ENCODE results near the gene CNTNAP5.

The CNTNAP5 gene

DNA sequence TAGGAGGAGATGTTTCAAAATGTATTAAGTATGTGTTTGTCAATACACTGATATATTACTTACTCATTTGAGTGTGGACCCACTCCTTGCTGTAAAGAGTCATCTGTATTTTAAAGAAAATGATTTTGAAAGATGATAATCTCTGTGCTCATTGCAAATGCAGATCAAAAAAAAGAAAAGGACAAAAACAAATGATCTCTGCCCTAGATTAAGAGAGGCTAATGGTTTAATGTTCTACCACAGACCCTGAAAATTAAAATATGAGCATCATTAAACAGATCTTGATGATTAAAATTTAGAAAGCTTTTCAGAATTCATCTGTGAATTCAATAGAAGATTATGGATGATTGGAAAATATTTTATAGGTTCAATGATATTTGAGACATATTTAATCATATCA is 136.5 kb downstream of the CNTNAP5 start:
- H3K4me1 ChIP-seq: no peaks in the 10 kb centered on the region
- H3K27ac ChIP-seq: no peak overlapping the region
- H3K9ac ChIP-seq: no peak overlapping the region
- no peaks in the 10 kb centered on the region for H3K36me3 ChIP-seq
- H3K4me2 ChIP-seq: no peak overlapping the region
- H3K27me3 ChIP-seq: no peaks in the 10 kb centered on the region
- no peak for TF ChIP-seq Cebpa-rat (IDR thresholded peaks at IDR 0.05)
- H3K9me3 ChIP-seq (replicated peaks in 1 of 11): no peaks in the 10 kb centered on the region
- no peaks in the 10 kb centered on the region for H4K20me1 ChIP-seq
- H3K4me3 ChIP-seq: no peak overlapping the region

DNA sequence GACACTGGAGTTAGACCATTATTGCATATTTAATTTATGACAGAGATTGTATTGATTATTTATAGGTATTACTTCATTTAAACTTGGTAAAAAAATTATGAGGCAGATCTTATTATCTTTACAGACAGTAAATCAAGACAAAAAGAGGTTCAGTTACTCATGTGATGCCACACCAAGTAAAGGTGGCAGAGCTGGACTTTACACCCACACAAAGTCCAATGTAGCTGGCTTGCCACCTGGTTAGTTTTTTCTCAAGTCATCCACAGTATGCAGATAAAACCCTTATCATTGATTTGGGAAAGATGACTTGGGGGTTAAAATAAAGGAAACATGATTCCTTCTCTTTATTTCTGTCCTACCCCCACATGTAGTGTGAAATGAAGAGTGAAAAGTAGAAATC is 137.2 kb downstream of the CNTNAP5 start:
- no peak overlapping the region for H3K9ac ChIP-seq

DNA sequence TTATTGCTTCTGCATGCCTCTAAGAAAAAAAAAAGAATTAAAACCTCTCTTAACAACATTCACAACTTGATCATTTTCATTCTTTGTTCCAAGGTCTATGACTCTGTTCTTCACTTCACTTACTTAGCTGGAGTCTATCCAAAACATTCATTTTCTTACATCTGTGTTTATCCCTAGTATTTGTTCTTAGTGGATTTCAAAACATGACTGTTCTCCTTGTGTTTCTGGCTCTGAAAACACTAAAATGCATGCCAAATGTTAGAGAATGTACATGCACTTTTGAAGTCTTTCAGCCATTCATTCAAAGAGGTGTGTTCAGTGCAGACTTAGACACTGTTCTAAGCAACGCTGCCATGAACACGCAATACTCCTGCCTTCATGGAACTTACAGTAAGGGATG is 138.8 kb downstream of the CNTNAP5 start:
- Histone ChIP-seq H3K27ac (no peak overlapping the region), H3K4me2 (no peak overlapping the region), H3K4me3 (no peak overlapping the region), H3K36me3 (no peaks in the 10 kb centered on the region), H3K9ac (no peak overlapping the region), H4K20me1 (no peaks in the 10 kb centered on the region), H3K27me3 (no peaks in the 10 kb centered on the region), H3K9me3 (replicated peaks in 1 of 11) (no peaks in the 10 kb centered on the region), H3K4me1 (no peaks in the 10 kb centered on the region)
- no peak for TF ChIP-seq Cebpa-rat (IDR thresholded peaks at IDR 0.05)

More for the DNA sequence above, 137.2 kb downstream of the CNTNAP5 start:
- no peaks in the 10 kb centered on the region for H3K36me3 ChIP-seq
- H4K20me1 ChIP-seq: no peaks in the 10 kb centered on the region
- no peak overlapping the region for H3K27ac ChIP-seq
- H3K9me3 ChIP-seq (replicated peaks in 1 of 11): no peaks in the 10 kb centered on the region
- H3K4me1 ChIP-seq: no peaks in the 10 kb centered on the region
- no peak overlapping the region for H3K4me2 ChIP-seq
- H3K27me3 ChIP-seq: no peaks in the 10 kb centered on the region
- no peak for TF ChIP-seq Cebpa-rat (IDR thresholded peaks at IDR 0.05)
- H3K4me3 ChIP-seq: no peak overlapping the region

DNA sequence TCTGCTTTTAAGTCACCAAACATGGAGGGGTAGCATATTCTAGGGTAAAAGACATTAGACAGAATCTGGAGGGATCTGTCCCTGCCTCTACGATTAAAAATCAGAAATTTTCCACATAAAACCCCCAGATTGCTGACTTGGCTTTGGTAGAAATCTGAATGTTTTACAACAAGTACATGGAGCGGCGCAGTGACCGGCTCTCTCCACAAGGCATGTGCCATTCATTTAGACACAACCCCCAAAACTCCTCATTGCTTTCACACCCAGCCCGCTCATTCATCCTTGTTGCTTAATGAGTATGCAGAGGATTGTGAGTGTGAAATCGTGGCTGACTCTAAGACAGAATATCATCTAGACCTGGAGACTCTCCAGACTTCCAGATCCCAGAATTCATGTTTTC is 140.6 kb downstream of the CNTNAP5 start:
- Histone ChIP-seq H3K27ac (no peak overlapping the region), H3K27me3 (no peaks in the 10 kb centered on the region), H4K20me1 (no peaks in the 10 kb centered on the region), H3K9ac (no peak overlapping the region), H3K4me3 (no peak overlapping the region), H3K4me2 (no peak overlapping the region), H3K9me3 (replicated peaks in 1 of 11) (no peaks in the 10 kb centered on the region), H3K4me1 (no peaks in the 10 kb centered on the region), H3K36me3 (no peaks in the 10 kb centered on the region)
- no peak for TF ChIP-seq Cebpa-rat (IDR thresholded peaks at IDR 0.05)

DNA sequence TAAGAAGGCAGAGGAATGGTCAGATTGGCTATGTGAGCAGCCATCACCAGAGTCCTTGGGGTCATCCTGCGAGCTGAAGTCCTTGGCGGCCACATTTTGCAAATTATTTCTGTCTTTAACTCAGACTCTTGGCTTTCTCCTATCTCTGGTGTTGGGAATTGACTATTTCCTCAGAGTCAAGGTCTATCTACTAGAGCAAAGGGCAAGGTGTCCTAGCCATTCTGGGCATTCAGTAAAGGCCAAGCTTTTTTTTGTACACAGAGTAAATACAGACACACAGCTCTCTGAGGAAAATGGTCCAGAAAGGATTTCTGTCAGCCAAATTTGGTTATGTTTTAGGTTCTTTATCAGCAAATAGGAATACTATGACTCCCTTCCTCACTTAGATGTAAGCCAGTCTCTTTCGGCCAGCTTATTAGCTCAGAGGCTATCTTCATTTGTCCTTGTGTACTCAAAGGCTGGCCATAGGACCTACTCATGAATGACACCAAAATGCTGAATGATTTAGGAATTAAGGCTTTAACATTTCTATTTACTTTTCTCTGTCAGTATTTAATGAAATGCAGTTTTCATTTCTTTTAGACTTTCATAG is 146.5 kb downstream of the CNTNAP5 start:
- no peak overlapping the region for H3K4me2 ChIP-seq
- H3K4me3 ChIP-seq: no peak overlapping the region

DNA sequence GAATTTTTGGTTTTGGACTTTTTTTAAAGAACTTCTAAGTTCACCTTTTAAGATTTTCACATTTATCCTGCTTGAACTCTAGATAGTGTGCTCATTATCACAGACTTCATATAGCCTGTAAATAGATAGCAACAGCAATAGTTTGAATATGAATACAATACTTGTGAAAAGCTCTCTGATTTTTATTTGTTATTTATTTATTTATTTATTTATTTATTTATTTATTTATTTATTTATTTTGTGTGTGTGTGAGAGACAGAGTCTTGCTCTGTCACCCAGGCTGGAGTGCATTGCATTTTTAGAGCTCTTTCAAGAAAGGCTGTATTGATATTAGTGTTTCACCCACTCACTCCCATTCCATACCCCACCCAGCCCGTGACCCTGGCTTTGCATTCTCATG is 153.6 kb downstream of the CNTNAP5 start:
- H3K36me3 ChIP-seq: no peaks in the 10 kb centered on the region
- no peak for TF ChIP-seq Cebpa-rat (IDR thresholded peaks at IDR 0.05)
- no peak overlapping the region for H3K9ac ChIP-seq
- 0 out of 20 replicates have a peak, but pooled peaks cover 0 to 3% (median 0%) of the 10 kb centered on the region in 10 experiments for H3K4me1 ChIP-seq
- H3K9me3 ChIP-seq (replicated peaks in 1 of 11): no peaks in the 10 kb centered on the region
- H3K27ac ChIP-seq: no peak overlapping the region
- no peak overlapping the region for H3K4me3 ChIP-seq
- H4K20me1 ChIP-seq: no peaks in the 10 kb centered on the region
- H3K4me2 ChIP-seq: no peak overlapping the region
- no peaks in the 10 kb centered on the region for H3K27me3 ChIP-seq

More for the DNA sequence above, 146.5 kb downstream of the CNTNAP5 start:
- H3K27ac ChIP-seq: no peak overlapping the region
- H3K36me3 ChIP-seq: no peaks in the 10 kb centered on the region
- no peaks in the 10 kb centered on the region for H3K27me3 ChIP-seq
- no peaks in the 10 kb centered on the region for H3K4me1 ChIP-seq
- no peaks in the 10 kb centered on the region for H4K20me1 ChIP-seq
- no peak overlapping the region for H3K9ac ChIP-seq
- no peaks in the 10 kb centered on the region for H3K9me3 ChIP-seq (replicated peaks in 1 of 11)
- TF ChIP-seq Cebpa-rat (IDR thresholded peaks at IDR 0.05): no peak

DNA sequence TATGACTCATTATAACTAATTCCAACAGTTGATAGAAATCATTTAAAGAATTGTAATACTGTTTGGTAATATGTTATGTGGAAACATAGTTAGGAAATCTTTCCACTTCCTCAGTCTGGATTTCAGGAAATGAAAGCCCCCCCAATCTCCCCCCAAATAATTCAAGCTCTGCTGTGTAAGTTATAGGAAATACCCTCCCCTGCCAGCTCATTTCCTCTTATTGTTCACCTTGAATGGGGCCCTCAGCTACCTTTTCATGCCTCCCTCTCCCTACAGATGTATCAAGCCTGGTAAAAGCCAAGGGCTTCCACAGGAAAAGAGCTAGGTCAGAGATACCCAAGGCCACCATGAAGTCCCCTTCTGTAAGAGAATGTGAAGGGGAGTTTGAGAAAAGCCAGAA is 155.5 kb downstream of the CNTNAP5 start:
- H3K9me3 ChIP-seq (replicated peaks in 1 of 11): no peaks in the 10 kb centered on the region

DNA sequence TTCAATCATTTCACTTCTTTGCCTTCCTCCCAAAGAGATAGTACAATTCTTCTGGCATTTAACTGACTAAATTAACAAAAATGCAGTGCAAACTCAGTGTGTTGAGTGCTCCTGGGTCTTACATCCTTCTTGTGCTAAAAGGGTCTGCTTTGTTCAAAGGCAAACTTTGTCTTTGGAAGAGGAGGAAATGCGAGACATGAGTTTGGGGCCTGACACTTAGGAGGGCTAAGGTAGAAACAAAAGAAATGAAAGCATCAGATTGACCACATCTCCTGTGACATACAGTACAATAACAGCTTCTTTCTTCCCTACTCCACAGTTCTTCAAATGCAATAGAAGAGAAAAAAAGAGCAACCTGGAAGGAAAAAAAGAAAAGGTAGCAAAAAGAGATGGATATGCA is 161.7 kb downstream of the CNTNAP5 start:
- no peaks in the 10 kb centered on the region for H3K4me1 ChIP-seq
- H3K4me2 ChIP-seq: no peak overlapping the region
- H4K20me1 ChIP-seq: no peaks in the 10 kb centered on the region
- no peak overlapping the region for H3K27ac ChIP-seq
- TF ChIP-seq Cebpa-rat (IDR thresholded peaks at IDR 0.05): no peak
- no peak overlapping the region for H3K9ac ChIP-seq
- H3K9me3 ChIP-seq (replicated peaks in 1 of 11): no peaks in the 10 kb centered on the region
- no peaks in the 10 kb centered on the region for H3K36me3 ChIP-seq
- no peaks in the 10 kb centered on the region for H3K27me3 ChIP-seq
- H3K4me3 ChIP-seq: no peak overlapping the region

More for the DNA sequence above, 155.5 kb downstream of the CNTNAP5 start:
- H3K4me2 ChIP-seq: no peak overlapping the region
- no peaks in the 10 kb centered on the region for H4K20me1 ChIP-seq
- no peaks in the 10 kb centered on the region for H3K36me3 ChIP-seq
- H3K4me3 ChIP-seq: no peak overlapping the region
- no peak for TF ChIP-seq Cebpa-rat (IDR thresholded peaks at IDR 0.05)
- H3K27me3 ChIP-seq: no peaks in the 10 kb centered on the region
- 0 out of 20 replicates have a peak, but pooled peaks cover 0 to 3% (median 0%) of the 10 kb centered on the region in 10 experiments for H3K4me1 ChIP-seq
- H3K9ac ChIP-seq: no peak overlapping the region
- no peak overlapping the region for H3K27ac ChIP-seq

DNA sequence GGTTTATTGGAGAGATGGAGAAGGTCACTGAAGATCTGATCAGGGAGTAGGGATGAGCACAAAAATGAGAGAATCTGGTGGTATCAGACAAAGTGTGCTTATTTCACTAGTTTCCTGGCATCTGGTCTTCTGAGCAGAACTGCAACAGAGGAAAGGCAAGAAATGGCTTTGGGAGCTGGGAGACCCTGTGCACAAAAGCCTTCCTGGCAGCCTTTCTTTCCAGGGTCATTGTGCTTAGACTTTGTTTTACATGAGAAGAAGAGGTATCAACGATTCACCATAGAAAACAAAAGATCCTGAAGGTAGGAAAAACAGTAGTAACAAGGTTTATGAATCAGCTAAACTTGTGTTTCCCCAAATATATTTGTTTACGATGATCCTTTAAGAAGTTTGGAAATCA is 162.9 kb downstream of the CNTNAP5 start:
- H3K9ac ChIP-seq: no peak overlapping the region
- H3K4me2 ChIP-seq: no peak overlapping the region
- no peak overlapping the region for H3K4me3 ChIP-seq
- H3K4me1 ChIP-seq: no peaks in the 10 kb centered on the region
- no peaks in the 10 kb centered on the region for H3K36me3 ChIP-seq
- no peak for TF ChIP-seq Cebpa-rat (IDR thresholded peaks at IDR 0.05)
- no peaks in the 10 kb centered on the region for H3K27me3 ChIP-seq
- H3K9me3 ChIP-seq (replicated peaks in 1 of 11): no peaks in the 10 kb centered on the region
- no peaks in the 10 kb centered on the region for H4K20me1 ChIP-seq
- no peak overlapping the region for H3K27ac ChIP-seq

DNA sequence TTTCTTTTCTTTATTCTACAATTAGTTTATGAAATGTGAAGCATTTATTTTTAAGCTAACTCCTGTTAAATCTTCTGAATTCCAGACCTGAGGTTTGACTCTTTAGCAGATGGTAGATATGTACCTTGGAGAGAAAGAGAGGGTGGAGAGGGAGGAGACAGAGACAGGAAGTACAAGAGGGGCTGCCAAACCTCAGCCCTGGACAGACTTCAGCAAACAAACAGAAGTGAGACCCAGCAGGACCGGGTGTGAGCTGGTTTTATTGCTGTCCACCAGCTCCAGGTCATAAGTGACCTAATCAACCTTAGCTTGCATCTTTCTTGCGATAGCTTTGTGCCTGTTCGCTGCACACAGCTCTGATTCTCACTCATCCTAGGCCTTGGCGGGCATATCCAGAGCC is 168.6 kb downstream of the CNTNAP5 start:
- Histone ChIP-seq H3K4me1 (no peaks in the 10 kb centered on the region), H3K27ac (no peak overlapping the region), H3K36me3 (no peaks in the 10 kb centered on the region), H3K4me2 (no peak overlapping the region), H4K20me1 (no peaks in the 10 kb centered on the region), H3K9ac (no peak overlapping the region), H3K9me3 (replicated peaks in 1 of 11) (no peaks in the 10 kb centered on the region), H3K4me3 (no peak overlapping the region), H3K27me3 (no peaks in the 10 kb centered on the region)
- no peak for TF ChIP-seq Cebpa-rat (IDR thresholded peaks at IDR 0.05)
